K562 (cell line): ENCODE data around the gene RFX7. TPM values are rescaled to one million over a fixed set of nuclear protein-coding genes. Genes with fewer than 3 reads are reported as not detected.

Experiments used
- ATAC-seq: fragments of 200-7000 bp; cut with Tn5 transposase; 3 replicates; pipeline ENCODE4 v1.9.1; 2020; ENCODE audit warnings: moderate library complexity
- BruUV-seq: library from RNA; stranded (reverse); fragments of 400-500 nt; replicated peaks from 2 replicates; lab custom pipeline; 2021; lab: Mats Ljungman, UMichigan
- CTCF ChIA-PET: fragments of 300-600 bp; formaldehyde crosslinking; extraction: SDS; loops from one replicate; lab custom pipeline; 2021; ENCODE audit warnings: low intra/inter-chr PET ratio; lab: Yijun Ruan, JAX
- POLR2A ChIA-PET: fragments of 300-600, 350-650 bp; sonication (Branson Sonifier 250); formaldehyde crosslinking; extraction: SDS; loops from one replicate; lab custom pipeline; 2021; ENCODE audit warnings: antibody characterized with exemption, inconsistent platforms; lab: Yijun Ruan, JAX
- DNase-seq, 4 experiments: peaks; one replicate each; pipeline versions ENCODE4 v3.0.0 to v3.0.0-alpha.2; 2011 to 2018; ENCODE audit warnings: low spot score in 3 of 4, mixed read lengths in 3 of 4; ENCODE audit errors: extremely low read depth in 1 of 4
- FAIRE-seq: peaks from 2 replicates; lab custom pipeline; 2011; peaks lifted over from hg19 to GRCh38; lab: Jason Lieb, UNC
- H2AFZ ChIP-seq: 2 replicates; pipeline ENCODE4 v1.6.0; 2011; ENCODE audit warnings: low read depth, low read length, control low read depth, inconsistent platforms
- H3K27ac ChIP-seq: fragments of 200-600 bp; 3 replicates; pipeline ENCODE4 v1.8.0; 2011; ENCODE audit warnings: low read depth, mild to moderate bottlenecking, control low read depth, inconsistent platforms, low read length, moderate library complexity, mixed read lengths; ENCODE audit errors: extremely low read depth
- H3K27me3 ChIP-seq, 2 experiments: fragments of 300-600 bp in 1 of 2; 2 replicates in 1 of 2; 3 replicates in 1 of 2; pipeline versions ENCODE4 v1.6.0 to v1.8.0; 2011; ENCODE audit warnings: inconsistent platforms in 2 of 2, low read length in 2 of 2, mild to moderate bottlenecking in 1 of 2, mixed read lengths in 1 of 2, moderate library complexity in 1 of 2; ENCODE audit not compliant: control insufficient read depth in 2 of 2, insufficient read depth in 2 of 2
- H3K36me3 ChIP-seq: fragments of 300-600 bp; 3 replicates; pipeline ENCODE4 v1.8.0; 2011; ENCODE audit warnings: mild to moderate bottlenecking, low read length, inconsistent platforms; ENCODE audit not compliant: control insufficient read depth, insufficient read depth
- H3K4me1 ChIP-seq, 2 experiments: fragments of 200-600 bp in 1 of 2; replicated peaks in 1 of 2; 2 replicates in 1 of 2; 3 replicates in 1 of 2; pipeline versions ENCODE4 v1.5.1 to v1.8.0; 2011; ENCODE audit warnings: inconsistent platforms in 2 of 2, low read length in 2 of 2, mild to moderate bottlenecking in 1 of 2, mixed read lengths in 1 of 2, moderate library complexity in 1 of 2; ENCODE audit not compliant: control insufficient read depth in 2 of 2, insufficient read depth in 2 of 2
- H3K4me2 ChIP-seq: 2 replicates; pipeline ENCODE4 v1.6.1; 2011; ENCODE audit warnings: low read length, control low read depth, inconsistent platforms, mixed read lengths; ENCODE audit not compliant: insufficient read depth
- H3K4me3 ChIP-seq: fragments of 200-600 bp; sonication (generic), shearing (Covaris generic); 2 replicates; pipeline ENCODE4 v1.5.1; 2016; ENCODE audit warnings: control low read depth, inconsistent platforms
- H3K79me2 ChIP-seq: fragments of 200-600 bp; 3 replicates; pipeline ENCODE4 v1.8.0; 2011; ENCODE audit warnings: low read length, inconsistent platforms; ENCODE audit not compliant: control insufficient read depth, insufficient read depth
- H3K9ac ChIP-seq, 2 experiments: 2 replicates each; pipeline versions ENCODE4 v1.6.0 to v1.6.1; 2011; ENCODE audit warnings: low read depth in 2 of 2, low read length in 2 of 2, control low read depth in 1 of 2, inconsistent platforms in 1 of 2, mild to moderate bottlenecking in 1 of 2, mixed read lengths in 1 of 2; ENCODE audit not compliant: insufficient read depth in 1 of 2
- H3K9me1 ChIP-seq: one replicate; pipeline ENCODE4 v1.6.0; 2011; ENCODE audit warnings: inconsistent platforms, mild to moderate bottlenecking, low read length, moderate library complexity; ENCODE audit not compliant: control insufficient read depth, insufficient read depth
- H3K9me3 ChIP-seq: replicated peaks from 2 replicates; pipeline ENCODE4 v1.5.1; 2011; ENCODE audit warnings: low read depth, low read length, inconsistent platforms; ENCODE audit not compliant: control insufficient read depth, insufficient read depth
- H4K20me1 ChIP-seq: replicated peaks from 2 replicates; pipeline ENCODE4 v1.6.1; 2011; ENCODE audit warnings: low read length, inconsistent platforms, mixed read lengths; ENCODE audit not compliant: control insufficient read depth, insufficient read depth
- CHD4 ChIP-seq: fragments of 200-600 bp; sonication (generic); IDR thresholded peaks from 3 replicates; pipeline ENCODE4 v1.6.1; 2012; ENCODE audit warnings: low read depth, mild to moderate bottlenecking, mixed read lengths, low read length, inconsistent platforms; ENCODE audit not compliant: insufficient read depth, insufficient replicate concordance, poor library complexity, severe bottlenecking
- GABPA ChIP-seq: fragments of 200-800 bp; sonication (Bioruptor generic); conservative IDR thresholded peaks from 2 replicates; pipeline ENCODE4 v1.6.1; 2016; ENCODE audit warnings: low read depth, missing genetic modification characterization, missing compliant biosample characterization
- GABPB2 ChIP-seq: fragments of 250-450 bp; sonication (Bioruptor Pico); conservative IDR thresholded peaks from 2 replicates; pipeline ENCODE4 v1.5.1; 2021; ENCODE audit warnings: mild to moderate bottlenecking
- HDAC1 ChIP-seq, 2 experiments: fragments of 450-650 bp; IDR thresholded peaks; 2 replicates each; pipeline ENCODE4 v1.6.1; 2016 to 2017; ENCODE audit warnings: inconsistent platforms in 1 of 2, mild to moderate bottlenecking in 1 of 2, moderate library complexity in 1 of 2
- HDAC8 ChIP-seq: fragments of 450-650 bp; IDR thresholded peaks from 2 replicates; pipeline ENCODE4 v1.6.1; 2016; ENCODE audit warnings: mild to moderate bottlenecking, missing genetic modification characterization, moderate library complexity, missing compliant biosample characterization
- KLF16 ChIP-seq: IDR thresholded peaks from 2 replicates; pipeline ENCODE4 v1.6.1; 2016; ENCODE audit warnings: antibody characterized with exemption
- NCOA6 ChIP-seq: fragments of 450-650 bp; IDR thresholded peaks from 2 replicates; pipeline ENCODE4 v1.6.1; 2017; ENCODE audit warnings: mild to moderate bottlenecking
- POLR2B ChIP-seq: fragments of 450-650 bp; IDR thresholded peaks from 2 replicates; pipeline ENCODE4 v1.6.1; 2018; ENCODE audit warnings: low read depth; ENCODE audit not compliant: partially characterized antibody
- ZNF76 ChIP-seq: fragments of 250-450 bp; sonication (Bioruptor Pico); IDR thresholded peaks from 2 replicates; pipeline ENCODE4 v1.4.0; 2020; ENCODE audit warnings: mild to moderate bottlenecking, moderate library complexity, borderline replicate concordance
- WGBS: fragments of 100-300 bp; shearing (Covaris generic); methylation state at CpG from one replicate; pipeline ENCODE4 v1.1.6; 2016; ENCODE audit warnings: low coverage, mixed read lengths; ENCODE audit not compliant: insufficient coverage; ENCODE audit errors: missing lambda C conversion rate; 5-methylcytosine and 5-hydroxymethylcytosine counted together
- in situ Hi-C: fragments of 300-500 bp; cut with MboI; formaldehyde crosslinking; loops from 4 replicates; pipeline ENCODE4 v1.15.0; 2018; ENCODE audit warnings: inconsistent platforms, mixed read lengths
- intact Hi-C: fragments of 100-400 bp; cut with micrococcal nuclease; formaldehyde crosslinking; loops from 2 replicates; pipeline ENCODE4 v1.14.2; 2022
- polyA plus RNA-seq, 8 experiments: library from polyadenylated mRNA; depleted of rRNA in 4 of 8; stranded (reverse) in 5 of 8; unstranded in 3 of 8; fragments of >200 nt; fragmentation: Nextera tagmentation in 2 of 8; fragmentation: Illumina TruSeq in 1 of 8; extraction: Ambion mirVana in 2 of 8; extraction: Trizol in 1 of 8; gene quantifications; 2 replicates each; pipeline versions ENCODE4 v1.2.1 to v1.2.3, GENCODE V29; 2011 to 2014; ENCODE audit warnings: inconsistent platforms in 1 of 8, missing spikeins in 1 of 8
- total RNA-seq, 7 experiments: library from RNA; depleted of rRNA in 6 of 7; stranded (reverse); fragments of >200 nt in 6 of 7; fragmentation: Illumina TruSeq in 2 of 7; extraction: Trizol in 2 of 7; gene quantifications; 2 replicates each; pipeline versions ENCODE4 v1.2.1 to v1.2.3, GENCODE V29; 2011 to 2021; ENCODE audit warnings: low replicate concordance in 1 of 7
- TF ChIP-seq, protein P1 (sequence below): sonication (generic); formaldehyde crosslinking; IDR thresholded peaks from 2 replicates; pipeline ENCODE4 v1.8.1; 2023; ENCODE audit warnings: mild to moderate bottlenecking, missing genetic modification reagents

The RFX7 gene
- total and polyA plus RNA-seq, 9 of the 15 experiments (the other 6 are each of a cell fraction or from before 2014, with no cell fraction given) = 2.4 to 17.9 (median 6.3) TPM

DNA sequence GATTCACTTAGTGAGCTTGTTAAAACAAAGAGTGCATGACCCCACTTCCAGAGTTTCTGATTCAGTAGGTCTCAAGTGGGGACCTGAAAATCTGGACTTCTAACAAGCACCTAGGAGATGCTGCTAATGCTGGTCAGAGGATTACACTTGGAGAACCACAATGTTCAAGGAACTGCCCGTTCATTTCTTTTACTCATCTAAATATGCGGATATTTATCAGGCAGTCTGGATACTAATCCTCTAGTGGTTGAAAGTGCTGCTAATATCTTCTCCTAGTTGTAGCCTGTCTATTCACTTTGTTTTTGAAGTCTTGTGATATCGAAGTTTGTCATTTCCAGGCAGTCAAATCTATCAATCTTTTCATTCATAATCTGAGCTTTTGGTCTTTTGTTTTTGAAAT lies 86.8 kb downstream of the RFX7 start:
- Histone ChIP-seq H3K9ac (no peak overlapping the region), H2AFZ (no peak overlapping the region), H3K36me3 (no peaks in the 10 kb centered on the region)
- POLR2A ChIA-PET = no interaction called here
- intact Hi-C loops = no loop called here
- TF ChIP-seq GABPA (tag) (no peak), HDAC1 (IDR thresholded peaks at IDR 0.05) (no peak), HDAC8 (tag) (no peak), KLF16 (no peak), GABPB2 (CRISPR knock-in tag) (no peak), CHD4 (no peak), NCOA6 (no peak), POLR2B (no peak), ZNF76 (no peak)
- TF ChIP-seq, protein P1, sequence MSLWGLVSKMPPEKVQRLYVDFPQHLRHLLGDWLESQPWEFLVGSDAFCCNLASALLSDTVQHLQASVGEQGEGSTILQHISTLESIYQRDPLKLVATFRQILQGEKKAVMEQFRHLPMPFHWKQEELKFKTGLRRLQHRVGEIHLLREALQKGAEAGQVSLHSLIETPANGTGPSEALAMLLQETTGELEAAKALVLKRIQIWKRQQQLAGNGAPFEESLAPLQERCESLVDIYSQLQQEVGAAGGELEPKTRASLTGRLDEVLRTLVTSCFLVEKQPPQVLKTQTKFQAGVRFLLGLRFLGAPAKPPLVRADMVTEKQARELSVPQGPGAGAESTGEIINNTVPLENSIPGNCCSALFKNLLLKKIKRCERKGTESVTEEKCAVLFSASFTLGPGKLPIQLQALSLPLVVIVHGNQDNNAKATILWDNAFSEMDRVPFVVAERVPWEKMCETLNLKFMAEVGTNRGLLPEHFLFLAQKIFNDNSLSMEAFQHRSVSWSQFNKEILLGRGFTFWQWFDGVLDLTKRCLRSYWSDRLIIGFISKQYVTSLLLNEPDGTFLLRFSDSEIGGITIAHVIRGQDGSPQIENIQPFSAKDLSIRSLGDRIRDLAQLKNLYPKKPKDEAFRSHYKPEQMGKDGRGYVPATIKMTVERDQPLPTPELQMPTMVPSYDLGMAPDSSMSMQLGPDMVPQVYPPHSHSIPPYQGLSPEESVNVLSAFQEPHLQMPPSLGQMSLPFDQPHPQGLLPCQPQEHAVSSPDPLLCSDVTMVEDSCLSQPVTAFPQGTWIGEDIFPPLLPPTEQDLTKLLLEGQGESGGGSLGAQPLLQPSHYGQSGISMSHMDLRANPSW (CRISPR knock-in tag) = no peak
- TF ChIP-seq, all 486 proteins: peak for 0
- in situ Hi-C loops = no loop called here
- Histone ChIP-seq H3K4me3 (no peak overlapping the region), H3K27me3 (no peaks in the 10 kb centered on the region), H3K9me3 (no peaks in the 10 kb centered on the region), H3K4me2 (no peak overlapping the region), H4K20me1 (no peaks in the 10 kb centered on the region), H3K79me2 (peaks cover 6% of the 10 kb centered on the region; the same call in 1 of the 3 replicates), H3K27ac (no peak overlapping the region), H3K4me1 (no peaks in the 10 kb centered on the region), H3K9me1 (no peaks in the 10 kb centered on the region)
- WGBS = 82% methylated on average over 3 of the region's 3 CpGs
- no peak for FAIRE-seq
- no peak for ATAC-seq
- no peak for DNase-seq
- no TSS peak for BruUV-seq
- CTCF ChIA-PET = no interaction called here
